ENCODE measurements around the gene IRF2BP2. TPM values are rescaled to one million over a fixed set of nuclear protein-coding genes. Genes with fewer than 3 reads are reported as not detected.

Gene IRF2BP2
- total RNA-seq, result 10 to 100 TPM; 40.1 to 50.4 (median 47.4) TPM

- TF ChIP-seq CTCF (IDR thresholded peaks at IDR 0.05; ENCODE audit: low read depth), result no peak
Measured at GRCh38 chr1:234610061-234610665, at the start of gene IRF2BP2. Gene IRF2BP2 (minus strand): TSS chr1:234610178. CDS start chr1:234609494, 684 bp downstream.

- TF ChIP-seq CTCF (IDR thresholded peaks at IDR 0.05; ENCODE audit: low read depth), result no peak
Measured at GRCh38 chr1:234659538-234659937, 49.6 kb upstream of the IRF2BP2 start.

GRCh38 chr1:234658138-234658537 lies 48.2 kb upstream of the IRF2BP2 start:
- TF ChIP-seq CTCF (IDR thresholded peaks at IDR 0.05; ENCODE audit: low read depth), result no peak

- TF ChIP-seq CTCF (IDR thresholded peaks at IDR 0.05; ENCODE audit: low read depth), result no peak
Measured at GRCh38 chr1:234656944-234657654, 47.1 kb upstream of the IRF2BP2 start.

GRCh38 chr1:234656070-234656895 lies 46.3 kb upstream of the IRF2BP2 start:
- no peak for TF ChIP-seq CTCF (IDR thresholded peaks at IDR 0.05; ENCODE audit: low read depth)

GRCh38 chr1:234655328-234656069 lies 45.5 kb upstream of the IRF2BP2 start:
- no peak for TF ChIP-seq CTCF (IDR thresholded peaks at IDR 0.05; ENCODE audit: low read depth)
